ENCODE results near the gene POLR1C.
A peak's percentile ranks its signal among the peaks of the same experiment; 100 is the strongest.
"Not testable (repeated sequence)": the region's sequence is repeated elsewhere in the genome, so short reads cannot be mapped to it uniquely, and the experiment has no call there.

POLR1C gene

DNA sequence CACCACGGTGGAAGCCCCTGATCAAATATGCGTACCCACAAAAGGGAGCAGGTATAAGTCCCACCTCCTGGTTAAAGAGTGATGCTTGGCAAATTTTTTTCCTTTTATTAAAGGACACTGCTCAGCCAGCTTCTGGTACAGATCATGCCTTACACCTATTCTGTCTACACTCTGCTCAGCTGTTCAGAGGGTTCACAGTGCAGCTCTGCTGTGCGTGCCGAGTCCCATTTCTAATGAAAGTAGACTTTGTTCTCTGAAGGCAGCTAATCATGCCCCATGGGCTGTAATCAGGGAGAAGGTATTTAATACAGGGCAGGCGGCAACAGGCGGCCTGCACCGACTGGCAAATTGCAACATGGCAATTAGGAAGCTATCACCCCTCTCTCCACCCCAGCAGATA, 23.1 kb upstream of the POLR1C start:
- DNase-seq = no peak

DNA sequence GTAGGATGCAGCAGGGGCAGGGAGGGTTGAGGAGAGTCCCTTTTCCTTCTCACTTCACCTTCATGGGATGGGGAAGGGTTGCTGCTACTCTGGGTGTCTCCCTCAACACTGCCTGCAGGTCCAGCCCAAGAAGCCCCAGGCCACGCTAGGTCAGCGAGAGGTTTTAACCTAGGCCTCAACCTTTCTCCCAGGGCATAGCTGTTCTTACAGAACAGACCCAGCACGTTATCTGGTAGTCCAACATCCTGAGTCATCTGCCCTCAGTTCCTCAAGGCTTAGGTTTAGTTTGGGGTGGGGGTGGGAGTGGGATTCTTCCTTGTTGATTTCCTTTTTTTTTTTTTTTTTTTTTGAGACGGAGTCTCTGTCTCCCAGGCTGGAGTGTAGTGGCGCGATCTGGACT, 22.6 kb upstream of the POLR1C start:
- no peak for DNase-seq

DNA sequence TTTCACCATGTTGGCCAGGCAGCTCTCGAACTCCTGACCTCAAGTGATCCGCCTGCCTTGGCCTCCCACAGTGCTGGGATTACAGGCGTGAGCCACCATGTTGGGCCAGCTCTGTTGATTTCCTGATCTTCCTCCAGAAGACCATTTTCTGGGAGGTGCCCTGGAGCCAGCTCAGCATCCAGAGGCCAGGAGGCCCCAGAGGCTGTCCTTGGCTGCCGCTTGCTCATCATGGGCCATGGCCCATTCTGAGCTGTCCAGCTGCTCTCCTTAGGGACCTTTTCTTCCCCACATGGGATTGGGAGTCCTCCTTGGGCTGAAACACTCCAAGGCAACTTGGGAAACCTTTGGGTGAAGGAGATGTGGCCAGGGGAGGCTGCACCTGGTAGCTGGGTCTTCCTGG, 22.1 kb upstream of the POLR1C start:
- no peak for DNase-seq

DNA sequence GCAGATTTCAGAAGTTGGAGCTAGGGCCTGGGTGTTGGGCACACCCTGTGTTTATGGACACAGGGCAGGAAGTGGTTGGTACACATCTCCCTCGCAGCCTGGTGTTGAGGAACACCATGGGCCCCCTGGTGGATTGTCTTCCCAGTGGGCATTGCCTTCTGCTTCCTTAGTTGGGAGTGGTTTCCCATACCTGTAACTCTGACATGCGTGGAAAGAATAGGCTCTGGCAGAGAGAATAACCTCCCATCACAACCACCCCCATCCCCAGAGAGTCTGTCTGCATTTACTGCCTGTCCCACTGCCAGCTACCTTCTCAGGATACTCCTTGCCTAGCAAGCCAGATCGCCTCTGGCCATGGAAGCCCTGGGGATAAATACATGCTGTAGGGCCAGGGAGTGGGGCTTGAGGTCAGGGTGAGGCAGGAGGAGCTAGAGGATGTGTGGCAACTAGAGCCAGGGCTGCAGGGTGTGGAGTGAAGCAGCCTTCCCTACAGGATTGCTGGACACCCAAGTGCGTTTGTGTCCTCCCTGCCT, 21.4 kb upstream of the POLR1C start:
- peak; percentile 28 for DNase-seq

DNA sequence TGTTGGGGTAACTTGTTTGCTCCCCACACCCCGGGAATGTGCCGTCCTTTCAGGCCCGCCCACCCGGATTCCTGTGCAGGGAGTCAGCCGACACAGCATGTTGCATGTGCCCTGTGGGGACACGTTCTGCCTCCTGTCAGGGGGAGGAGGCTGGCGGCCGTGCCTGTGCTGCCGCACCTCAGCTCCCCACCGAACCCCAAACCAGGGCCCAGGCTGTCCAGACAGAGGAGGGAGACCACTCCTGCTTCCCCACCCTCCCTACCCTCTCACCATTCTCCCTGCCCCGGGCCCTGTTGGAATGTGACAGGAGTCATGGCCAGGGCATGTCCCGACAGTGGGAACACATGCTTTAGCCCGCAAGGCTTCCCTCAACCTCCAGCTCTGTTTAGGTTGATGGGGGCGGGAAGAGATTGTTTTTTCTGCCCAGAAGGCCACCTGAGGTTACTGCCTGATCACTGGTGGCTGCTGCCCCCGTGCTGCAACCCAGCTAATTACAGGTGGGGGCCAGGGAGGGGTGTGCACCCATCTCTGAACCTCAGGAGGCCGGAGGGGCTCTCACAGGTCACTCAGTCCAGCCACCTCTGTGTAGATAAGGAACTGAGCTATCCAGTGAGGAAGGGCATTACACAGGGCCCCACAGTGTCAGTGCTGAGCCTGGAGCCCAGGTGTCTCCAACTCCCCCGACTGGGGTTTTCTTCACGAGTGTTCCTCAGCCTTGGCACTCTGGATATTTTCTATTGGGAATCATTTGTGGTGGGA, 20.3 kb upstream of the POLR1C start:
- peak; percentile 35 for DNase-seq

DNA sequence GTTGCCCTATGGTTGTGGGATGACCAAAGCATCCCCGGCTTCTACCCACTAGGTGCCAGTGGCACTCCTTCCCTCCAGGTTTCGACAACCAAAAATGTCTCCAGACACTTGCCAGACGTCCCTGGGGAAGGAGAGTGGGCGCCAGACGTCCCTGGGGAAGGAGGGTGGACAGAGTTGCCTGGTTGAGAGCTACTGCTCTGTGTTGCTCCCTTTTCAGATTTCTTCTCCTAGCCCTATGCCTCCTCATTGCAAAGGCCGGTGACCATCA, 19.8 kb upstream of the POLR1C start:
- DNase-seq = no peak

DNA sequence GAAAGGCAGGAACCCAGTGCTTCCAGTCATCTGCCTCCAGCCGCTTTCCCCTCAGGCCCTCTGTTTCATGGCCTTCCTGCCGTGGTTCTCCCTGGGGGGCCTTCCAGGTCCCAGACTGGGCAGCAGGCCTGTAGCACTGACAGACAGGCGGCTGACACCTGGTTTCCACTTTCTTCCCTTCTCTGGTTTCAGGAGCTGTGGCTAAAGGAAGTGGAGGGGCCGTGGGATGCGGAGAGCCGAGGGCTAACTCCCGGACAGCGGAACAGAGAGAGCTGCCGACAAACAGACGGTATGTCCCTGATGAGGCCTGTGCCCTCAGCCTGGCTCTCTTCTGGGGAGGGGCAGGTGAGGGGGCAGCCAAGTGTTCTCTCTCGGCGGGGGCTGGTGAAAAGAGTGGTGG, 19.2 kb upstream of the POLR1C start:
- no peak for DNase-seq

DNA sequence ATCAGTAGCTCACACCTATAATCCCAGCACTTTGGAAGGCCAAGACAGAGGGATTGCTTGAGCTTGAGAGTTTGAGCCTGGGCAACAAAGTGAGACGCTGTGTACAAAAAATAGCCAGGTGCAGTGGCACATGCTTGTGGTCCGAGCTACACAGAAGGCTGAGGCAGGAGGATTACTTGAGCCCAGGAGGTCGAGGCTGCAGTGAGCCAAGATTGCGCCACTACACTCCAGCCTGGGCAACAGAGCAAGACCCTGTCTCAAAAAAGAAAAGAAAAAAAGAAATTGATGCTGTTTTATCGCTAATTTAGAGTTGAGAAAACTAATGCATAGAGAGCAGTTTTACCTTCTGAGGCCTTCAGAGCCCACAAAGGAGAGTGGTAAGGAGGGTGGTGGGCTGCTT, 18.6 kb upstream of the POLR1C start:
- not testable (repeated sequence) for DNase-seq

DNA sequence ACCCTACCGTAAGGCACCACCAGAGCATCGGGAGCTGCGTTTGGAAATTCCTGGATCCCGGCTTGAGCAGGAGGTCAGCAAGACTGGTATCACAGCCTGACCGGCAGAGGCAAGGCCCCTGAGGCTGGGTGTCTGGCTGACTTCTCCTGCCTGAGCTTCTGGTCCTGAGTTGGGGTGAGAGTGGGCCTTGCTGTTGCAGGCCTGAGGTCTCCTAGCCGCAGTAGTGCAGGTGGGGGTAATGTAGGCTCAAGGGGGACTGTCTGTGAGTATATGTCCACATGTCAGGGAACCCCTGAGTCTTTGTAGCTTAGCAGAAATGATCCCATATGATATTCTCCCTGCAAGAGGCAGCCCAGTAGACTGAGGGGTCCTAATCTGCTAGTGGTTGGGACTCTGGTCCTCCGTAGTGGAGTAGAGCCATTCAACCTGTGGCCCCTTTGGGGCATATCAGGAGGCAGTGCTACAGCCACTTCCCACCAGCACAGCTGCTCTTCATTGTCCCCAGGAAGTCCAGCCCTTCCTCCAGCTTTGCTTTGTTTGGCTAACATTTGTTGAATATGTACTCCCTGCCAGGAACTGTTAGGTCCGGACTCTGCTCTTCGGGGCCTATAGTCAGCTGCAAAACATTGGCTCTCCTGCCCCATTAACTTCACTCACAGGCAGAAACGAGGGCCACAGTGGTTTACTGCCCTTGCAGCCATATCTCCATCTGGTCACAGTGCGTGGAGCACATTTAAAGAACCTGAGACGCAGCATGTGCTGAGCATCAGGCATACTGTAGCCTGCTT, 17.7 kb upstream of the POLR1C start:
- DNase-seq = no peak

DNA sequence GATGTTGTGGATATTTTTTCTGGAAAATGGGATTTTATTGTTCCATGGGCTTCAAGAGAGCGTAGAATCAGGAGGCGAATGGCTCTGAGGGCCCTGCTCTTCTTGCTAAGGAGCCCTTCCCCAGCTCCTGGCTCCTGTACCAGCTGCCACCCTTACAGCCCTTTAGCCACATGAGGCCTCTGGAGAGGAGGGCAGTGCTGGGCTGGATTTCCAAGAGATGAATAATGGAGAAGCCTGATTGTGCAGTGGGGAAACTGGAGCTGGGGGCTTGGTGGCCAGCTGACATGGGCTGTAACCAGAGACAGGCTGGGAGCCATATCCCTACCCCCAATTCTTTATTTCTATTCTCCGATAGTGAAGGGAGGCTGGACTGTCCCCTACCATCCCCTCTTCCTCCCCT, 16.0 kb upstream of the POLR1C start:
- no peak for DNase-seq

DNA sequence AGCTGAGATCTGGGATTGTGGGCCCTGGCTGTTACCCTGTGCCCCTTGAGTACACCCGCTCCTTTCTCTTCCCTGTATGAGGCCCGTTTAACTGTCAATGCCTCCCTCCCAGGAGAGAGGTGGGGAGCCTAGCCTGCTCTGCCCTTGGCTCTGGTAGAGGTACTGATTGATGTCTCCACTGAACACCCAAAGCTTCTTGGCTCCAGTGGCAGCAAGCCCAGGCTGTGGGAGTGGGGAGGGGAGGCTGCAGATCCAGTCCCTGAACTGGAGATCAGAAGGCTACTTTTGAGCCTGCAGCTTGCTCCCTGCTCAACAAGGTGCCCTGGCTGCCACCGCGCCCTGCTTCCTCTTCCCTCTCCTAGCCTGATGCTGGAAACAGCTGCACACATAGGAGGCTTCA, 14.2 kb upstream of the POLR1C start:
- DNase-seq = no peak

DNA sequence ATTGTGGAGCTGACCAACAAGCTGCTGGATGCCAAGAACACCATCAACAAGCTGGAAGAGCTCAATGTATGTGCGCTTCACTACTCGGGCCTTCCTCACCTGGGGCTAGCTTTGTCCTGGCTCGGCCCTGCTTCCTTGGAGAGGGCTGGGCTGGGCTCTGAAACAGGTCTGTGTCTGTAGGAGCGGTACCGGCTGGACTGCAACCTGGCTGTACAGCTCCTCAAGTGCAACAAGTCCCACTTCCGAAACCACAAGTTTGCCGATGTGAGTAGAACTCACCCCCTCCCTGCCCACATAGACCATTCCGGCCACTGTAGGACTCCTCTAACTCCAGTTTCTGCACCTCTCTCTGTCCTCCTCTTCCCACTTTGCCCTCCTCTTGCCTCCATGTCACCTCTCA, 13.4 kb upstream of the POLR1C start:
- no peak for DNase-seq

DNA sequence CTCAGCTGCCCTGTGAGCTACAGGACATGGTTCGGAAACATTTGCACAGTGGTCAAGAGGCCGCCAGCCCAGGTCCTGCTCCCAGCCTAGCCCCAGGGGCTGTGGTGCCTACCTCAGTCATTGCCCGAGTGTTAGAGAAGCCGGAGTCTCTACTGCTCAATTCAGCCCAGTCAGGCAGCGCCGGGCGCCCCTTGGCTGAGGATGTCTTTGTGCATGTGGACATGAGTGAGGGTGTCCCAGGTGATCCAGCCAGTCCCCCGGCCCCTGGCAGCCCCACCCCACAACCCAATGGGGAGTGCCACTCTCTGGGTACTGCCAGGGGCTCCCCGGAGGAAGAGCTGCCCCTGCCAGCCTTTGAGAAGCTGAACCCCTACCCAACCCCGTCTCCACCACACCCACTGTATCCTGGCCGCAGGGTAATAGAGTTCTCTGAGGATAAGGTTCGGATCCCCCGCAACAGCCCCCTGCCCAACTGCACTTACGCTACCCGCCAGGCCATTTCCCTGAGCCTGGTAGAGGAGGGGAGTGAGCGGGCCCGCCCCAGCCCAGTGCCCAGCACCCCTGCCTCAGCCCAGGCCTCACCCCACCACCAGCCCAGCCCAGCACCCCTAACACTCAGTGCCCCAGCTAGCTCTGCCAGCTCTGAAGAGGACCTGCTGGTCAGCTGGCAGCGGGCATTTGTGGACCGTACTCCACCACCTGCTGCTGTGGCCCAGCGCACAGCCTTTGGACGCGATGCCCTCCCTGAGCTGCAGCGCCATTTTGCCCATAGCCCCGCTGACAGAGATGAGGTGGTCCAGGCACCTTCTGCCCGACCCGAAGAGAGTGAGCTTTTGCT, 11.9 kb upstream of the POLR1C start:
- DNase-seq = no peak

DNA sequence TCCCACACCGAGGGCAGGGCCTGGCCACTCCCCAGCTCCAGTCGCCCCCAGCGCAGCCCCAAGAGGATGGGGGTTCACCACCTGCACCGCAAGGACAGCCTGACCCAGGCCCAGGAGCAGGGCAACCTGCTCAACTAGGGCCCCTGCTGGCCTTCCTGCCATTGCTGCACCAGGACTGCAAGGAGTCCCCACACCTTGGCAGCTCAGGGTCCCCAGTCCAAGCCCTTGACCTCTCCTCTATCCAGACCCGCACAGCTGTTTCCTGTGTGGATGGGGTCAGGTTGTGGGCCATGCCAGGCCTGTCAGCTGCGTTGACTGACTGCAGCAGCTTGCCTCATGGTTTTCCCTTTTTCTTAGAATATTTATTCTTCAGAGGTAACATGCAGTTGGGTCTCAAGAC, 11.2 kb upstream of the POLR1C start:
- no peak for DNase-seq

DNA sequence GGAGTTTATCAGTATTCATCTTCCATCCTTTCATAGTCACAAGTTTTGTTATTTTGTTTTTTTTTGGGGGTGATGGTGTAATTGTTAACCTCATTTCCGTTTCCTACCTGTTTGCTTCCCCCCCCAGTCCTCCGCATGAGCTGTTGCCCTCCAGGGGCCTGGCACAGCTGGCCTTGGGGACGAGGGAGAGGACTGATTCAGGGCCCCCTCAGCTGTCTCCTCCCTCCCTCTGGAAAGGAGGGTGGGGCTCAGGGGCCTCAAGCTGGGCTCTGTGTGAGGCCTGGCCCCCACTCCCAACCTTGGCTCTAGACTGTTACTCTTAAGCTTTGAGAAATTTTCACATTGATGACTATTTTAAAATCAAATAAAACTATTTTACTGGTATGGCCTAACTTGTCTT, 10.7 kb upstream of the POLR1C start:
- DNase-seq = no peak

DNA sequence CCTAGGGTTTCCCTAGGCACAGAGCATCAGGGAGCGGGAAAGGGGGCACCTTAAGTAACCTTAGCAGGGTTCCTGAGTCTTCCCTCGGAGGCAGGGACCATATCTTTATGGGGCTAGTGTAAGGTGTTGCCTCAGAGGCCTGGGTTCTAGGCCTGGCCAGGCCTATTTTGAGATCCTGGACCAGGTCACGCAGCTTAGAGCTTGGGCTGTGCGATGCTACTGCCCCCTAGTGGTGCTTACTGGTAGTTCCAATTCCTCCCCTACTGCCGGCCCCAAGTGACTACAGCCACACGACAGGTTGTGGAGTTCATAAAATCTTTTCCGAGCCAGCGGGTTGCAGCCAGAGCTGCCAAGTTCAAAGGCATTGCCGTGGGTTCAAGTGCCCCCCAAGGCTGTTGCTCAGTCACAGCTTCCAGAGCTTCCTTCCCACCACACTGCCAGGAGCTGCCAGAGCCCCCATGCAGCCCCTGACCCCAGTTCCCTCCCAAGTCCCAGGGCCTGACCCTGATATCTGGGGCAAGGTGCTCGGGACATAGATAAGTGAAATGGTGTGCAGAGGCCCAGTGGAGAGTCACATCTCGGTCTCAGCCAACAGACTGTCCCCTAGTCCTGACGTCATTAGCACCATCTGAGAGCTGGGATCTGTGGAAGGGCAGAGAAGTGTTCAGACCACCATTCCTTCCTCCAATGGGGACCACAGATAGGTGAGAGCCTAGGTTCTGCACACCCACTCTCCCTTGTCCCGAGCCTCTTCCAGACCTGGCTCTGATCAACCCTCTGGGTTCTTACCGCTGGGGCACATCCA, 10.0 kb upstream of the POLR1C start:
- DNase-seq = peak; percentile 89

DNA sequence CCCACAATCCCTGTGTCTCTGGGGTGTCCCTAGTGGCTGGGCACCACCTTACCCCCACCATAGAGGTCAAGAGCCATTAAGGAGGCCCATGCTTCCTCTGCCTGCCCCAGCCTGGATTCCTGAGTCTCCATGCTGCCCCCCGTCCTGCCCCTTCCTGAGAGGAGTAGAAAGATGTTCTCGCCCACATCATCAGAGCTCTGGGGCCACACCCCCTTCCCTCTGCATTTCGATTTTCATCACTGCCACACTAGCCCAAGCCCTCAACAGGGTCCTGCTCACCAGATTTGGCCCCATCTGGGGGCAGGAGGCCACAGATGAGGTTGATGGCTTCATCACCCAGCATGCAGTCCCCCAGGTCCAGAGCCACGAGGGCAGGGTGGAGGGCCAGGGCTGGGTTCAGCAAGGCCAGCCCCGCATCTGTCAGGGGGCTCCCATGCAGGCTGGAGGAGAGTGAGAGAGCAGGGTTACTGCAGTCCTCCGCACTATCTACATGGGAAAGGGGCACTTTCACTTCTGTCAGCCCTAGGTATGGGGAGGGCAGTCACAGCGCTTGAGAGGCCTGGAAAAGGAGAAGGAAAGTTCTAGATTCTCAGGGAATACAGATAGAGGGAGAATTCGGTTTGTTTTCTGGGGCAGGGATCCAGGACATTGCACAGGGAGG, 8.3 kb upstream of the POLR1C start:
- DNase-seq = no peak

DNA sequence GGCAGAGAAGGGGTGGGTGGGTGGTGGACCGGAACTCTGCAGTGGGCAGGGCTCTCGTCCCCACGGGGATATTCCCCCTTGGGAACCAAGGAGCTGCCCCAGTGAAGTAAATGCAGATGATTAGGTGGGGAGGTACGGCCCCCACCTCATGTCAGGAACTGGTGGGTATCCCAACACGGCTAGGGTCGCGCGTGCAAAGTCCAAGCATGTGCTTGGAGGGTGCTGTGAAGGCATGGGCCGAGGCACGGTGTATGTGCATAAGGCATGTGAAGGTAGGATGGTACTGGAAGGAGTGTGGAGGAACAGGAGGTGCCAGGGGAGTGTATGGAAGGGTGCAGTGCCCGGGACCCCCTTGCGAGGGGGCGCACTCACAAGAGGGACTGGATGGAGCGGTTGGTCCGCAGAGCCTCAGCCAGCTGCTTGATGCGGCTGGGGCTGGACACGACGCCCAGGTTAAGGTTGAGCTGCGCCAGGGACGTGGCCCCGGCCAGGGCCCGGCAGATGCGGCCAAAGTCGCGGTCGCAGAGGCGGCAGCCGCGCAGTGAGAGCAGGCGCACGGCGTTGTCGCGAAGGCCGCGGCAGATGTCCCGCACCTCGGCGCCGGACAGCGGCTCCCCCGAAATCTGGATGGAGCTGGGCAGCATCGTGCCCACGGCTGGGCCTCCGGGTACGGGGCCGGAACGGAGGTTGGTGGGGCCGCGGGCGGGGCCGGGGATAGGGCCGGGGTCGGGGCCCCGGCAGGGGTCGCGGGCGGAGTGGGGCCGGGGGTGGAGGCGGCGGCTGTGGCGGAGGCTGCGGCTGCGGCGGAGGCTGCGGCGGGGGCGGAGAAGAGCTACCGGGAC, 7.5 kb upstream of the POLR1C start:
- peak; percentile 24 for DNase-seq

DNA sequence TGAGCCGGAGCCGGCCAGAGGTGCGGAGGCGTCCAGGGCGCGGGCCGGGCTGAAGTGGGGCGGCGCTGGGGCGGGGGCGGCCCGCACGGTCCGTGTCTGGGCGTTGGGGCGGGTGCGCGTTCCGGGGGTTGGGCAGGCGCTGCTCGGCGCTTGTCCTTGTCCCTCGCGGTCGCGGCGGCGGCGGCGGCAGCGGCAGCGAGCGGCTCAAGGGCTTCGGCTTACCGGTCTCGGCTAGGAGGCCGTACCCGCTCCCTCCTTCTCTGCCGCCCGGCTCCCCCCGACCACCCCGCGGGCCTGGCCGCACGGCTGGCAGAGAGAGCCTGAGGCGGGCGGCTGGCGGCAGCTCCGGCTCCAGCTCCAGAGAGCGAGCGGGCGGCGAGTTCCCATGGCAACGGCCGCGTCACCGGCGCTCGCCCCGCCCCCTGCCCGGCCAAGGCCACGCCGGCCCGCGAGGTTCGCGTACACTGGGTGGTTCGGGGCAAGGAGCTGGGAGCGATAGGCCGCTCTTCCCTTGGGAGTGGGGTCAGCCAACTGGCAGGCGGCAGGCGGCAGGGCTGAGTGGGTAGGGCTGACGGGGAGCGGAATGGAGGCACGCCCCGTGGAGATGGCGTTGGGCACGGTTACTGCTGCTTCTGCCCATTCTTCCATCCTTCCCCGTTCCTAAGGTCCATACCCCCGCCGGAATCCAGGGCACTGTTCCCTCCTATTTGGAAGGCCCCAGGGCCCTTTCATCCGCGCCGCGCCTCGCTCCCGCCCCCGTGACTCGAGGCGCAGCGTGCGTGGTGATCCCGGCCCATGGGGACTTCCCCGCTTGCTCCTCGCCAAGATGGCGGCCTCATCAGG, 6.7 kb upstream of the POLR1C start, which contains the start of gene LRRC73:
TSS of gene LRRC73 (minus strand) at position 363 of the 843 bp plus-strand sequence. CDS start 561 bp downstream, outside the sequence.
- peak; percentile 85 for DNase-seq

DNA sequence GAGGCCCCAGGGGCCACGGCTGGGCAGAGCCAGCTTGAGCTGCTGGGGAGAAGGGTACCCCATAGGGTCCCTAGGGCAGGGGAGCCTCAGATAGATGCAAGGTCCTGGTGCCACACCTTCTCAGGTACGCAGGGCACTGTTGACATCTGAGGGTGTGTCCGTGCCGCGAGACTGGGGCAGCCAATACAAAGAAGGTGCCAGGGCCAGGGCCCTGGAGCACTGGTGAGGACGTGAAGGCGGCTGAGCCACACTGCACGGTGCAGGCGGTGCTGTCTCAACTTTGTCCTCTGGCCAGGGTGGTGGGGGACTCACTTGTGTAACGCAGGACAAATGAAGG, 6.1 kb upstream of the POLR1C start:
- no peak for DNase-seq

All from hematopoietic multipotent progenitor cell treated with erythropoietin and hydrocortisone succinate and interleukin-3 and kit ligand, for 6 days (in vitro differentiated cells).